Thyroid gland (tissue), 4 donors: ENCODE measurements around the gene ASF1B. TPM values are rescaled to one million over a fixed set of nuclear protein-coding genes. Genes with fewer than 3 reads are reported as not detected.

Experiments
- DNase-seq, 2 donors: peaks; one replicate each; pipeline ENCODE4 v3.0.0-alpha.2; 2019
- H3K27ac ChIP-seq, 3 donors: fragments of 200-600 bp; sonication (generic); 1 replicate in 2 of 3; 2 replicates in 1 of 3; pipeline ENCODE4 v1.5.1; 2016 to 2019; ENCODE audit warnings: mild to moderate bottlenecking in 1 of 3, moderate library complexity in 1 of 3
- H3K27me3 ChIP-seq: fragments of 200-600 bp; sonication (generic); one replicate; pipeline ENCODE4 v1.5.1; 2019
- H3K36me3 ChIP-seq, 2 donors: fragments of 200-600 bp; sonication (generic); one replicate each; pipeline ENCODE4 v1.5.1; 2016 to 2019
- H3K4me1 ChIP-seq, 2 donors: fragments of 200-600 bp; sonication (generic); one replicate each; pipeline ENCODE4 v1.5.1; 2017 to 2019
- H3K4me3 ChIP-seq, 3 donors: fragments of 200-600 bp; sonication (generic); replicated peaks in 1 of 3; 1 replicate in 2 of 3; 2 replicates in 1 of 3; pipeline ENCODE4 v1.5.1; 2016; ENCODE audit warnings: mild to moderate bottlenecking in 1 of 3
- H3K9me3 ChIP-seq: fragments of 200-600 bp; sonication (generic); one replicate; pipeline ENCODE4 v1.5.1; 2017
- POLR2A ChIP-seq, 2 donors: fragments of 450-650 bp; IDR thresholded peaks; one replicate each; pipeline ENCODE4 v1.6.1; 2017; ENCODE audit warnings: antibody characterized with exemption in 2 of 2, mild to moderate bottlenecking in 2 of 2, moderate library complexity in 1 of 2
- WGBS, 2 donors: methylation state at CpG; one replicate each; pipeline ENCODE4 v1.1.5; 2017; 5-methylcytosine and 5-hydroxymethylcytosine counted together
- intact Hi-C: fragments of 100-400 bp; cut with DNase I; formaldehyde crosslinking; loops from one replicate; pipeline ENCODE4 v1.15.1; 2023
- total RNA-seq, 4 donors: library from RNA; depleted of rRNA; stranded (reverse); fragments of >200 nt; gene quantifications; one replicate each; pipeline ENCODE4 v1.2.3, GENCODE V29; 2016
- TF ChIP-seq, protein P1 (sequence below), 6 experiments: fragments of 200-600 bp in 3 of 6; fragments of 450-650 bp in 3 of 6; sonication (generic) in 3 of 6; IDR thresholded peaks; one replicate each; pipeline ENCODE4 v1.5.1; 2016 to 2019; ENCODE audit warnings: antibody characterized with exemption in 6 of 6, mild to moderate bottlenecking in 2 of 6, inconsistent platforms in 1 of 6, moderate library complexity in 1 of 6

ASF1B gene
- total RNA-seq, 4 donors from 2014 or later = 0.54 to 2.6 (median 0.95) TPM

DNA sequence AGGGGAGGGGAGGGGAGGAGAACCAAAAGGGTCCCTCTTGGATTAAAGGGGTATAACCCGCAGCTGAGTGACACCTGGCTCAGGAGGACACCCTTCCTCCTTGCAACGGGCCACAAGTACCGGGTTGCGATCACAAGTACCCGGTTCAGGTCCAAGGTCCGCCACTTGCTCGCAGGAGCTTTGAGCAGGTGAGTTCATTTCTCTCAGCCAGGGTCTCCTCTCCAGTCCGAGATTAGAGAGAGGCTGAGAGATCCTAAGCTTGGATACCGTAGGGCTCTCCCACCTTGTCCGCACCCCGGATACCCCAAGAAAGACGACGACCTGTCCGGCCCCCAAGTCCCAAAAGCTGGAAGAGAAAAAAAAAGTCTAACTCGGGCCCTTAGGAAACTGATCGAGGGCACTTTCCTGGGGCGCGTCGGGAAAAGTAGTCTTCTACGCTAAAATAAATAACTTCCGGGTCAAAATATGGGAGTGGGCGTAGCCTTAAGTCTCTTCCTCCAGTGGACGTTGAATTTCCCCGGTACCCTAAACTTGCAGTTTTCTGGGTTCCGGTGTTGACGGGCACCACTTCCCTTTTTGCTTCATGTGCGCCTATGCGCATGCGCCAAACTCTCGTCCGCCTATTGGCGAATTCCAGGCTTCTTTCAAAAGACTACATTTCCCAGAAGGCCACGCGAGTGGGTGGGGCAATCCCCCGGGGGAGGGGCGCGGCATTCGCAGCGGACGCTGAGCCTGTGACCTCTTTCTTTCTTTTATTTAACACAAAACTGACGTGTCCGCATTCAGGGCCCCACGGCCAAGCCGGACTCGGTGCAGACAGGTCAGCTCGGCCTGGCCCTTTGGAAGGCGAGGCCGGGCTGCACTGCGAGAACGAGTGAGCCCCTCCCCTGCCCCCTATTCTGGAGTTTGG lies 55.2 kb downstream of the ASF1B start:
- Histone ChIP-seq H3K27me3 (no peaks in the 10 kb centered on the region), H3K4me3 (peak overlapping the region; percentile 11 to 76 (median 60)), H3K9me3 (no peaks in the 10 kb centered on the region), H3K4me1 (peaks cover 14 to 20% of the 10 kb centered on the region in 2 donors), H3K36me3 (no peaks in the 10 kb centered on the region), H3K27ac (peak overlapping the region; percentile 72 to 89 (median 72))
- peak; percentile 99 to 100 for DNase-seq
- intact Hi-C loops = no loop called here
- peak in 1 of 2 donors; percentile 80 for TF ChIP-seq POLR2A (IDR thresholded peaks at IDR 0.05)
- TF ChIP-seq, protein P1, sequence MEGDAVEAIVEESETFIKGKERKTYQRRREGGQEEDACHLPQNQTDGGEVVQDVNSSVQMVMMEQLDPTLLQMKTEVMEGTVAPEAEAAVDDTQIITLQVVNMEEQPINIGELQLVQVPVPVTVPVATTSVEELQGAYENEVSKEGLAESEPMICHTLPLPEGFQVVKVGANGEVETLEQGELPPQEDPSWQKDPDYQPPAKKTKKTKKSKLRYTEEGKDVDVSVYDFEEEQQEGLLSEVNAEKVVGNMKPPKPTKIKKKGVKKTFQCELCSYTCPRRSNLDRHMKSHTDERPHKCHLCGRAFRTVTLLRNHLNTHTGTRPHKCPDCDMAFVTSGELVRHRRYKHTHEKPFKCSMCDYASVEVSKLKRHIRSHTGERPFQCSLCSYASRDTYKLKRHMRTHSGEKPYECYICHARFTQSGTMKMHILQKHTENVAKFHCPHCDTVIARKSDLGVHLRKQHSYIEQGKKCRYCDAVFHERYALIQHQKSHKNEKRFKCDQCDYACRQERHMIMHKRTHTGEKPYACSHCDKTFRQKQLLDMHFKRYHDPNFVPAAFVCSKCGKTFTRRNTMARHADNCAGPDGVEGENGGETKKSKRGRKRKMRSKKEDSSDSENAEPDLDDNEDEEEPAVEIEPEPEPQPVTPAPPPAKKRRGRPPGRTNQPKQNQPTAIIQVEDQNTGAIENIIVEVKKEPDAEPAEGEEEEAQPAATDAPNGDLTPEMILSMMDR (IDR thresholded peaks at IDR 0.05) = peak in 1 of 6 experiments; percentile 19
- WGBS, 2 donors = 1% methylated on average over 49 to 50 of the region's 50 CpGs

DNA sequence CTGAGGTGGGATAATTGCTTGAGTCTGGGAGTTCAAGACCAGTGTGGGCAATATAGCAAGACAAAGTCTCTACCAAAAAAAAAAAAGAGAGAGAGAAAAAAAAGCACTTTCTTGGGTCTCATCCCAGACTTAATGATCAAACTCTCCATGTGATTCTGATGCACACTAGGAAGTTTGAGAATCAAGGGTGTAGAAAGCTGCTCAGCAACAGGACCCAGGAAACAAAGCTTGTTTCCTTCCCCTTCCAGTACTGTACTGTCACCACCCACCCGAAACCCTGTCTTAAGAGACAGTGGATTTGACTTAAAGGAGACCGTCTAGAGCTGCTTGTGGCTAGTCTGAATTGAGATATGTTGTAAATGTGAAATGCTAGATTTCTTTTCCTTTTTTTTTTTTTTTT lies 58.0 kb downstream of the ASF1B start:
- Histone ChIP-seq H3K36me3 (no peaks in the 10 kb centered on the region), H3K9me3 (no peaks in the 10 kb centered on the region), H3K27ac (no peak overlapping the region), H3K4me3 (no peak overlapping the region), H3K27me3 (no peaks in the 10 kb centered on the region), H3K4me1 (peaks cover 23 to 27% of the 10 kb centered on the region in 2 donors)
- DNase-seq = no peak
- intact Hi-C loops = no loop called here
- WGBS, 2 donors = 78 to 91% methylated on average over 2 of the region's 2 CpGs
- no peak for TF ChIP-seq POLR2A (IDR thresholded peaks at IDR 0.05)
- TF ChIP-seq, protein P1 (IDR thresholded peaks at IDR 0.05) = no peak

DNA sequence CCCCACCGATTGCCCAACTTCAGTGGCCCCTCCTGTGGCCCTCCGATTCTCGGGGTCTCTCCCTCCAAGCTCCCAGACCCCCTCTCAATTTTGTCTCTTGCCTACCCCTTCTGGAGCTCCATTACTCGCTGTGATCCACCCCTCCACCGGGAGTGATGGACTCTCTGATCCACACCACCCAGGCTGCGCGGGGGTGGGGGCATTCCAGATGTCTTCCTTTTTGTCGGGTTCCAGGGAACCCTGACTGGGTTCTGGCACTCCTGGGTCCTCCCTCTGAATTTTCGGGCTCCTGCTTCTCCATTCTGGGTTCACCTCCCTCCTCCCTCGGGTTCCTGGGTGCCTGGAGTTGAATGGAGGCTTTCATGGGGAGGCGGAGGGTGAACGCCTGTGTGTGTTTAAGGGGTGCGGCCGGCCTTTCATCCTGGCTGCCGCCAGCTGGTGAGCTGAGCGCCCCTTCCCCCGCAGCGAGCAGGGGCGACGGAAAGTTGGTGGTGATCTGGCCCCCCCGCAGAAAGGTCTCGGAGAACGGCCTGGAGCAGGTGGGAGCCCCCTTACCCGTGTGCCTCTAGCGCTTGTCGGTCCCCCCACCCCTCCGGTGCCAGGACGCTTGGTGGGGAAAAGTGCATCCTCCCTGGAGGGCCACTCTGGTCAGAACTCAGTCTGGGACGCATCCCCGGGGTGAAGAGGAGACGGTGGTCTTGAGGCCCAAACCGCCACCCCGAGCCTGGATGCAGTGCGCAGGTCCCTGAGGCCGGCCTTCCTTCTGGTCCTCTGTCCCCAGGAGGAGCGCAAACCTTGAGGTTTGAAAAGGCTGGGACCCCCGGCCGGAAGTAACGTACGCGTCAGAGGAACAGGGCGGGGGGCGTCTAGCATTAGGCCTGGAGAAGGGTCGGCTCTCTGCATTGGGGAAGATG lies 62.2 kb downstream of the ASF1B start:
- peaks cover 15 to 19% of the 10 kb centered on the region in 2 donors for H3K4me1 ChIP-seq
- peak in 1 of 2 donors; percentile 36 for DNase-seq
- H3K36me3 ChIP-seq = no peaks in the 10 kb centered on the region
- H3K27ac ChIP-seq = peak overlapping the region; percentile 30 to 87 (median 46)
- TF ChIP-seq, protein P1 (IDR thresholded peaks at IDR 0.05) = no peak
- no peak for TF ChIP-seq POLR2A (IDR thresholded peaks at IDR 0.05)
- intact Hi-C loops = loop anchor here (2.0 to 5.0 kb wide), 2 partner anchors 117 to 195 kb away; no protein-coding TSS in a partner anchor
- WGBS, 2 donors = 3% methylated on average over 21 to 33 of the region's 44 CpGs
- no peaks in the 10 kb centered on the region for H3K9me3 ChIP-seq
- H3K27me3 ChIP-seq = no peaks in the 10 kb centered on the region
- H3K4me3 ChIP-seq = peak overlapping the region; percentile 3 to 64 (median 25)

DNA sequence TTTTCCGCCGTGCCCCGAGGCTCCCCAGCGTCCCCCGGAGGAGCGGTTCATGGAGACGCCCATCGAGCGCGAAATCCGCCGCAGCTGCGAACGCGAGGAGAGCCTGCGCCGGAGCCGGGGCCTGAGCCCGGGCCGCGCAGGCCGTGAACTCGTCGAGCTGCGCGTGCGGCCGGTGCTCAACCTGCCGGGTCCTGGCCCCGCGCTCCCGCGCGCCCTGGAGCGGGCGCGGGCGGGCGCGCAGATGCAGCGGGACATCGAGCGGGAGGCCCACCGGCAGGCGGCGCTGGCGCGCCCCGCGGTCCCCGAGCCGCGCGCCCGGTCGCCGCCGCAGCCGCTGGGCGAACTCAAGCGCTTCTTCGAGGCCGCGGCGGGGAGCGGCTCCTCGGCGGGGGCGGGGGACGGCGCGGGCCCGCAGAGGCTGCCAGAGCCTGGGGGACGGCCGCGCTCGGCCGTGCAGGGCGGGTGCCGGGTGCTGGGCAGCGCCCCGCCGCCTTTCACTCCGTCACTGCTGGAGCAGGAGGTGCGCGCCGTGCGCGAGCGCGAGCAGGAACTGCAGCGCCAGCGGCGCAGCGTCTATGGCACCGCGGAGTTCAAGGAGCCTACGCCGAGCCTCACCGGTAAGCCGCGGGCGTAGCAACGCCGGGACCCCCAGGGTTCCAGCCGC lies 63.0 kb downstream of the ASF1B start:
- peak; percentile 81 to 83 for DNase-seq
- Histone ChIP-seq H3K27ac (peak overlapping the region; percentile 67 to 90 (median 85)), H3K9me3 (no peaks in the 10 kb centered on the region), H3K27me3 (no peaks in the 10 kb centered on the region), H3K36me3 (no peaks in the 10 kb centered on the region), H3K4me3 (peak overlapping the region; percentile 35 to 64 (median 38)), H3K4me1 (peaks cover 15 to 19% of the 10 kb centered on the region in 2 donors)
- TF ChIP-seq, protein P1 (IDR thresholded peaks at IDR 0.05) = peak in 3 of 6 experiments; percentile 81 to 94 (median 89)
- peak in 1 of 2 donors; percentile 56 for TF ChIP-seq POLR2A (IDR thresholded peaks at IDR 0.05)
- WGBS, 2 donors = 0 to 12% methylated on average over 3 to 6 of the region's 106 CpGs
- intact Hi-C loops = loop anchor here (5.0 kb wide), 1 partner anchor 116 kb away; no protein-coding TSS in a partner anchor
